Measurements from ENCODE around the gene WDFY1.

- TF ChIP-seq CTCF (IDR thresholded peaks at IDR 0.05) (no peak), POLR2A (IDR thresholded peaks at IDR 0.05) (no peak)
Measured at GRCh38 chr2:223989206-223989855, 44.2 kb upstream of the WDFY1 start.

All from heart left ventricle (tissue), 13 donors.